Glomerular endothelial cell (primary cell): Measurements from ENCODE around the gene PRDM16. TPM values are rescaled to one million over a fixed set of nuclear protein-coding genes. Genes with fewer than 3 reads are reported as not detected.
A peak's percentile ranks its signal among the peaks of the same experiment; 100 is the strongest.

Source experiments
- DNase-seq: peaks from one replicate; pipeline ENCODE4 v3.0.0-alpha.2; 2011; ENCODE audit warnings: low read depth, low spot score; ENCODE audit errors: extremely low read depth
- total RNA-seq: library from RNA; depleted of rRNA; stranded (reverse); fragments of >200 nt; gene quantifications from 2 replicates; pipeline ENCODE4 v1.2.3, GENCODE V29; 2015

Gene PRDM16
- total RNA-seq, 1 donor from 2014 or later = 0.12 TPM

- peak; percentile 37 for DNase-seq
Measured at GRCh38 chr1:3312898-3313575, 244.0 kb downstream of the PRDM16 start.

- DNase-seq = peak; percentile 14
Measured at GRCh38 chr1:3313576-3313950, 244.6 kb downstream of the PRDM16 start.

- no peak for DNase-seq
Measured at GRCh38 chr1:3314491-3315381, 245.7 kb downstream of the PRDM16 start.

GRCh38 chr1:3315399-3316339, 246.7 kb downstream of the PRDM16 start:
- DNase-seq = no peak

- DNase-seq = no peak
Measured at GRCh38 chr1:3316340-3316943, 247.4 kb downstream of the PRDM16 start.

- no peak for DNase-seq
Measured at GRCh38 chr1:3317456-3317855, 248.5 kb downstream of the PRDM16 start.

- DNase-seq = no peak
Measured at GRCh38 chr1:3318329-3318728, 249.3 kb downstream of the PRDM16 start.

- DNase-seq = peak; percentile 20
Measured at GRCh38 chr1:3319874-3320245, 250.9 kb downstream of the PRDM16 start.

GRCh38 chr1:3320246-3321152, 251.5 kb downstream of the PRDM16 start:
- DNase-seq = no peak

GRCh38 chr1:3321559-3322449, 252.8 kb downstream of the PRDM16 start:
- DNase-seq = no peak

GRCh38 chr1:3322450-3323020, 253.5 kb downstream of the PRDM16 start:
- DNase-seq = no peak

- DNase-seq = no peak
Measured at GRCh38 chr1:3323021-3323795, 254.2 kb downstream of the PRDM16 start.

- no peak for DNase-seq
Measured at GRCh38 chr1:3323796-3324703, 255.0 kb downstream of the PRDM16 start.

GRCh38 chr1:3324704-3325535, 255.9 kb downstream of the PRDM16 start:
- no peak for DNase-seq

GRCh38 chr1:3326516-3327388, 257.7 kb downstream of the PRDM16 start:
- DNase-seq = no peak
